GM18873 (cell line): ENCODE data around the gene RBMY1J.
"Not testable (repeated sequence)": the region's sequence is repeated elsewhere in the genome, so short reads cannot be mapped to it uniquely, and the experiment has no call there.

ENCODE experiments used
- ATAC-seq: cut with Tn5 transposase; IDR thresholded peaks from one replicate; pipeline ENCODE4 v1.9.1; 2021; ENCODE audit warnings: mild to moderate bottlenecking, moderate library complexity, moderate number of reproducible peaks; ENCODE audit not compliant: unreplicated experiment, low FRiP score

The RBMY1J gene

DNA sequence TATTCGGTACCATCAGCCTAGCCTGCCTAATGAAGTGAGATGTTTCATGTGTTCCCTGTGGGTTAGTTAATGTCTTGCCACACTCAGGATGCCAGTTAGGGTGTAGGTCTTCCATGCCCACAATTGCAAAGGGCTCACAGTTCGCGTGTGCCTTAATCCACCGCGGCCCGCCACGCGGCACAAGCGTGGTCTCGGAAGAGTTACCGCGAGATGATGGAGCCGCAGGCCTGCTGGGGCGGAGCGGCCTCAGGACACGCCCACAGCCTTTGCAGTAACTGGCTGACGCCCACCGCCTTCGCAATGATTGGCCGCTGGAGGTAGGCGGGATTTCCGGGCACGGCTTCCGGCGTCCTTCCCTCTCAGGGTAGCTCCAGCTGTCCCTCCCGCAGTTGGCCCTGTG is at the start of gene RBMY1J:
Gene RBMY1J, plus strand, starts transcription at position 301 of the 400 bp plus-strand sequence. CDS start 2,038 bp downstream, outside the sequence.
- ATAC-seq, result not testable (repeated sequence)

- ATAC-seq, result no peak
Measured at GRCh38 chrY:22367416-22367815, 35.8 kb upstream of the RBMY1J start.

- no peak for ATAC-seq
Measured at GRCh38 chrY:22370623-22371022, 32.6 kb upstream of the RBMY1J start.

DNA sequence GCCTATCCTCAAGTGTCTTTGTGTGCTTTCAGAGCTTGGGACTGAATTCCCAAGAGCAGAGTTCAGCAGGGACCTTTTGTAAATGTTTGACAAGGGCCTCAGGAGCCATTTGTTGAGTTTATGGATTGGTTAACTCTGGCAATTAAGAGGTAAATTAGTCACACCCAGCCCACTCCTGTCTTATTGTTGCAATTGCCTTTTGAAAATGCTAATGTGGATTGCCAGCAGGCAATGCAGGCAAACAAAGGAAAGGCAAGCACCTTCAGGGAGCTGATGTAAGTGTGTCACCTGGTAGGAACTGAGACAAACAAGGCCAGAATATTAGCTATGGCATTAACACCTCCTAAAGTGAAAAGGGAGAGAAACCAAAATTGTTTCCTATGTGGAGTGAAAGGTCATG is 29.7 kb upstream of the RBMY1J start:
- no peak for ATAC-seq

DNA sequence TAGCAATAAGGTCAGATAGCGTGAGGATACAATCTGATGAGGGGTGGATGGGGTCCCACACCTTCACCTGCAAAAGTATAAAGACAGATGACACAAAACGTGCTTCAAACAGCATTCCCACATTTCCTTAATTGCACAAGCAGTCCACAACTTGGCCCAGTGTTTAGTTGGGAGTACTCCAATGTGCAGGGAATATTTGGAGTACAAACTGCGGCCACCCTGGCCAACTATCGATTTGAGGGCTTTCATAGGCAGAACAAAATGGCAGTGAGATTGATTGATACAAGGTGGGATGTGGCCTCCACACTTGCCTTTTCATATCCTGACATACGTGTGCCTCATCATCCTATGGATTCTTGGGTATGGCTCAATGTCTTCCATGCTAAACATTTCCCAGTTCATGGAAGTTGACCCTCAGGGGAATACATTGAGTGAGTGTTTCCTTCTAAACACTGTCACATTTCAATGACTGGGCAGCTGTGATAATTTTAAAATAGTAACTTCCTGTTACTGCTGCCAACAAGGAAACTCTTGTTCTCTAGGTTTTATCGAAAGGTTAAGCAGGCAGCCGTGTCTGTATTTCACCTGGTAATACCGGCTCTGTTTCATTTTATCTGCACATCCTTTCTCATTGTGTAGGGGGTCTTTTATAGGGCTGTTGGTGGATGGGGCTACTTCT is 41.6 kb downstream of the RBMY1J start:
- ATAC-seq, result not testable (repeated sequence)

DNA sequence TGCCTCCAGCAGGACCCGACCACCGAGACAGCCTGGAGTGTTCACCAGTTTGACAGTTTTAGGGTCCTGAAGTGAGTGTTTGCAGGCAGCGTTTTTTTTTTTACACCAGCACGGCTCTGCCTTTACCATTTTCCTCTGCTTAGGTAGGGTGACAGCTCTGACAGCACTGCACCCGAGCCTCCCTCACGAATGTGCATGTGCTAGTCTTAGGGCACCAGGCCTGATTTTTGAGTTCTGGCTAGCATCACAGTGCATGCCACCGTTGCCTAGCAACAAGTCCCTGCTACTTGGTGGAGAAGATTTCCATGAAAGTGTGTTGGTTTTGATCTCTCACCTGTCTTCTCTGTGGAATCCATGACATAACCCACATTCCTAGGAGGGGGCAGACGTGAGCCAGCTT is 52.3 kb downstream of the RBMY1J start:
- not testable (repeated sequence) for ATAC-seq

GRCh38 chrY:22461962-22462361 is 58.8 kb downstream of the RBMY1J start:
- not testable (repeated sequence) for ATAC-seq
